GM18867 (cell line): ENCODE data around the gene ZNF578.
"Not testable (repeated sequence)": the region's sequence is repeated elsewhere in the genome, so short reads cannot be mapped to it uniquely, and the experiment has no call there.

Source experiments
- ATAC-seq: cut with Tn5 transposase; IDR thresholded peaks from one replicate; pipeline ENCODE4 v1.9.1; 2021; ENCODE audit warnings: mild to moderate bottlenecking, moderate library complexity; ENCODE audit not compliant: unreplicated experiment

Gene ZNF578

DNA sequence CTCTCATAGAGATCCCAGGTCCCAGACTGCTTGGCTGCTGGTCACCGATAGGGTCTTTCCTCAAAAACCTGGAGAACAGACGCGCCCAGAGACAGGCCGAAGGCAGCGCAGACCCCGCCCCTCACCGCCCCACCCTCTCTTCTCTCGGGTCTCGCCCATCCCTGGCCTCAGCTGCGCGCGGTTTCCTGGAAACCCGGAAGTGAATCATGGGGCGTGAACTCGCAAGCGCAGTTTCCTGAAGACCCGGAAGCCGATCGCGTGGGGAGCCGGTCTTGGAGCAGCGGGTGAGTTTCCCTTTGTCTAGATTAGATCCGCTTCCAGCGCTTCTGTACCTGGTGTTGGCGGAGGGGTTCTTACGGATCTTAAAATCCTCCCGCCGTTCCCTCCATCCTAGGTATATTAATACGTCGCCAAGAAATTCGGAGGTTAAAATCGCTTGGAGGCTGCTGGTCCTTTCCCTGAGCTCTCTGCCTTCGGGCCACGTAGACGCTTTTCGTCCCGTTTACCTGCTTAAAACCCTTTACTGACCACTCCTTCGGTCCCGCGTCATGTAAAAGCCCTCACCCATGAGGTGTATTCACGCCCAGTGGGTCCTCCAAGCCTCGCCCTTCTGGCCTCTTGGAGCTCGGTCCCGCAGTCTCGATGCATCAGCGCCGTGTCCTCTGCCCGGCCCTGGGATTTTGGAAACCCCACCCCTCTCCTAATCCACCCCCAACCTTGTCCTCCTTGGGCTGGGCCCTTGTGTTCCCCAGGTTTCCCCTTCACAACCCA is at the start of gene ZNF578:
Gene ZNF578 (plus strand): TSS at position 230 of the 771 bp plus-strand sequence. CDS start 48,293 bp downstream, outside the sequence.
- no peak for ATAC-seq

DNA sequence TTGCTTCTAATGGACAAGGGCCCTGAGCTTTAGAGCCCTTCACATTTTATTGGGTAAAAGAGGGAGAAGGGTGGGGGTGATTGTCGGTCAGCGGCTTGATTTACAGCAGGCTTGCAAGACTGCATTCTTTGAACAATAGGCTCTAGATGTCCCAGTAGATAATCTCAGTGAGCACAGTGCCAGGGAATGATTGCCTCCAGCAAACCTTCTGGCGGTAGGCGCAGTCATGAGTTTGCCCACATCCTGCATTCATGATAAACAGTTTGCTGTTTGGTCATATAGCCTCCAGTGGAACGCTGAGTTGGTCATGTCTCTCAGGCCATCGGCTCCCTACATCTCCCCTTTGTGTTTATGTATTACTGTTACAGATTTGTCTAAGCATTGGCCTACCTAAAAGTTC is 43.1 kb upstream of the ZNF578 start:
- ATAC-seq = no peak

DNA sequence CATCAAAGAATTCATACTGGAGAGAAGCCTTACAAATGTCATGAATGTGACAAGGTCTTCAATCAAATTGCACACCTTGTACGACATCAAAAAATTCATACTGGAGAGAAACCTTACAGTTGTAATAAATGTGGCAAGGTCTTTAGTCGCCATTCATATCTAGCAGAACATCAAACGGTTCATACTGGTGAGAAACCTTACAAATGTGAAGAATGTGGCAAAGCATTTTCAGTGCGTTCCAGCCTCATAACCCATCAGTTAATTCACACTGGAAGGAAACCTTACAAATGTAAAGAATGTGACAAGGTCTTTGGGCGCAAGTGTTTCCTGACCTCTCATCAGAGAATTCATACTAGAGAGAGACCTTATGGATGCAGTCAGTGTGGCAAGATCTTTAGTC is 37.6 kb upstream of the ZNF578 start:
- ATAC-seq = no peak

DNA sequence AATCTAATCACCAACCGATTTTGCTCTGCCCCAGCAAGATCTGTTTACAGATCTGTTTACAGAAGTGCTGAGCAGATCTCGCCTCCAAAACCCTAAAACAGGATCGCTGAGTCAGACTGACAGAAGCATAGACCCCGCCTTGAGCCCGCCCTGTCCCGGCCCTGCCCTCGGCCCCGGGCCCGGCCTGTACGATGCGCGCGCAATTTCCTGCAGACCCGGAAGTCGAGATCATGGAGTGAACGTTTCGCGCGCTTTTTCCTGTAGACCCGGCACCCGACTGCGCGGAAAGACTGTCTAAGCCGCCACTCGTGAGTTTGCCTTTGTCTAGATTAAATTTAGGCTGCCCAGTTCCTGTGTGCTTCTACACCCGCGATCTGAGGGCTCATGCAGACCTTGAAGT is 24.4 kb upstream of the ZNF578 start, which contains the start of gene ZNF534:
Gene ZNF534 (plus strand): TSS at position 212 of the 400 bp plus-strand sequence. CDS start 2,327 bp downstream, outside the sequence.
- no peak for ATAC-seq

DNA sequence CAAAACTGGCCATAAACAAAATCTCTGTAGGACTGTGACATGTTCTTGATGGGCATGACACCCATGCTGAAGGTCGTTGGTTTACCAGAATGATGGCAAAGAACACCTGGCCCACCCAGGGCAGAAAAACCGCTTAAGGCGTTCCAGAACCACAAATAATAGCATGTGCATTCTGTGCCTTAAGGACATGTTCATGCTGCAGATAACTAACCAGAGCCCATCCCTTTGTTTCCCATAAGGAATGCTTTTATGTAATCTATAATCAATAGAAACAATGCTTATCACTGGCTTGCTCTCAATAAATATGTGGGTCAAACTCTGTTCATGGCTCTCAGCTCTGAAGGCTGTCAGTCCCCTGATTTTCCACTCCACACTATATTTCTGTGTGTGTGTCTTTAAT is 11.2 kb upstream of the ZNF578 start:
- no peak for ATAC-seq

DNA sequence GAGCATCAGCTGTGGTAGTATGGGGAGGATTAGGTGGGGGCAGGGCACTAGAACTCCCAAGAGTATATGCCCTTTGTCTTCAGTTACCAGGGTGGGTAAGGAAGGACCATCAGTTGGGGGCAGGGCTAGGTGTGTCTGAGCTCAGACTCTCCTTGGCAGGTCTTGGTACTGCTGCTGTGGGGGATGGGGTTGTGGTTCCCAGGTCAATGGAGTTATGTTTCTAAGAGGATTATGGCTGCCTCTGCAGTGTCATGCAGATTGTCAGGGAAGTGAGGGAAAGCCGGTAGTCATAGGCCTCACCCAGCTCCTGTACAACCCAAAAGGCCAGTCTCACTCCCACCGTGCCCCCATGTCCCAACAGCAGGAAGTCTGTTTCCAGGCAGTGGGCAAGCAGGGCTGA is 8.8 kb upstream of the ZNF578 start:
- ATAC-seq = no peak

DNA sequence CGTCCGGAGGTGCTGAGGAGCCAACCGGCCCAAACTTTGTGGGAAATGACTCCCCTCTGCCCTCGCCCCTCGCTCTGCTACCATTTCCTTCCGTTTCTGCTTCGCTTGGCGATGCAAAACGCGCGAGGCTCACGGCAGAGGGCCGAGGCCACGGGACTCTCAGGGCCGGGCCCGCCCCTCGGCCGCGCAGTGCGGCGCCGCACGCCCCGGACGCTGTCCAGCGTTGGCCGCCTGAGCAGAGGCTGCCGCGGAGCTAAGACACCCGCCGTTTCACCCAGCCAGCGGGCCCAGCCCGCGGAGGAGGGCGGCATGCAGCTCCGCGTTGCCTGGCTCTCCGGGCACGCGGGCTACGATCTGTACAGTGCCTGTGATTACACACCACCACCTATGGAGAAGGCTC is 2.1 kb upstream of the ZNF578 start:
- ATAC-seq = no peak

DNA sequence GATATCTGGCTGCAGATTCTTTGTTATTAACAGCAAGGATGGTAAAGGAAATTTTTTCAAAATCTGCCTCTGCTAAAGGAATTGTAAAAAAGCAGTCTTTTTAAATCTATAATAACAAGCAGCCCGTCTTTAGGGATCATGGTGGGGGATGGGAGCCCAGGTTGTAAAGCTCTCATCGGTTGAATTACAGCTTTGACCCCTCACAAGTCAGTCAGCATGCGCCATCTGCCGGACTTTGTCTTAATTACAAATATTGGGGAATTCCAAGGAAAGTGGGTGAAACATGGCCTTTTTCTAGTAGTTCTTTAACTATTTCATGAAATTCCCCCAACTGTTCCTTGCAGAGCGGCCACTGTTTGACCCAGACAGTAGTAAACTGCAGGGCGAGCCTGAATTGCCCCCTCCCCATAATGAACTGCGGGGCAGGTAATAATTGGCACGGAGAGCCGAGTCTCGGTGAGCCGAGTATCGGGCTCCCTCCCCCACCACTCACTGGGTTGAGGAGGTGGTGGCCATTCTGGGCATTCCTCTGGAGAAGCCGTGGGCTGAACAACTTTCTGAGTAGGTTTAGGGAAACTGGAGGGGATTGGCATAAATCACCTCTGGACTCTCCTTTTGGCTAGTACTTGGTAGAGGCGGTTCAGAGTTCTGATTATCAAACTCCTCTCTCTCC is 11.6 kb downstream of the ZNF578 start:
- ATAC-seq = no peak

DNA sequence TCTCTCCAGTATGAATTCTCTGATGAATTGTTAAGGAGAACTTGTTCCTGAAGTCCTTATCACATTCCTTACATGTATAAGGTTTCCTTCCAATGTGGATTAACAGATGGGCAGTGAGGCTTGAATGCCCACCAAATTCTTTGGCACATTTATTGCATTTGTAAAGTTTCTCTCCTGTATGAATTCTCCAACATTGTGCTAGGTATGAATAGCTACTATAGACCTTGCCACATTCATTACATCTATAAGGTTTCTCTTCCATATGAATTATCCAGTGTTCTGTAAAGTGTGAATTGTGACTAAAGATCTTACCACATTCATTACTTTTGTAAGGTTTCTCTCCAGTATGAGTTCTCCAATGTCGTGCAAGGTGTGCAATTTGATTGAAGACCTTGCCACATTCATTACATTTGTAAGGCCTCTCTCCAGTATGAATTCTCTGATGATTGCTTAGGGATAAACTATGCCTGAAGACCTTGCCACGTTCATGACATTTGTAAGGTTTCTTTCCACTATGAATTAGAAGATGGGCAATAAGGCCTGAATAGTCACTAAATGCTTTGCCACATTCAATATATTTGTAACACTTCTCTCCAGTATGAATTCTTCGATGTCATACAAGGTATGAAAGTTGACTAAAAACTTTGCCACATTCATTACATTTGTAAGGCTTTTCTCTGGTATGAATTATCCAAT is 20.4 kb downstream of the ZNF578 start:
- no peak for ATAC-seq

DNA sequence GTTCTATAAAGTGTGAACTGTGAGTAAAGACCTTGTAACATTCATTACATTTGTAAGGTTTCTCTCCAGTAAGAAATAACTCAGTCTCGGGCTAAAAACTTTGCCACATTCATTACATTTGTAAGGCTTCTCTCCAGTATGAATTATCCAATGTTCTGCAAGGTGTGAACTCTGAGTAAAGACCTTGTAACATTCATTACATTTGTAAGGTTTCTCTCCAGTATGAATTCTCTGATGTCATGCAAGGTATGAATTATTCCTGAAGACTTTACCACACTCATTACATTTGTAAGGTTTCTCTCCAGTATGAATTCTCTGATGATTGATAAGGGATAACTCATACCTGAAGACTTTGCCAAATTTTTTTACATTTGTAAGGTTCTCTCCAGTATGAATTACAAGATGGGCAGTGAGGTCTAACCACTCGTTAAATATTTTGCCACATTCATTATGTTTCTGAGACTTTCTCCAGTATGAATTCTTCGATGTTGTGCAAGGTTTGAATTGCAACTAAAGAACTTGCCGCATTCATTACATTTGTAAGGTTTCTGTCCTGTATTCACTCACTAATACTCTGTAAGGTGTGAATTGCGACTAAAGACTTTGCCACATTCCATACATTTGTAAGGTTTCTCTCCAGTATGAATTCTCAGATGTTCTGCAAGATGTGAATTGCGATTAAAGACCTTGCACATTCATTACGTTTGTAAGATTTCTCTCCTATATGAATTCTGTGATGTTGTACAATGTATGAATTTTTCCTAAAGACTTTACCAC is 21.2 kb downstream of the ZNF578 start:
- ATAC-seq = no peak

DNA sequence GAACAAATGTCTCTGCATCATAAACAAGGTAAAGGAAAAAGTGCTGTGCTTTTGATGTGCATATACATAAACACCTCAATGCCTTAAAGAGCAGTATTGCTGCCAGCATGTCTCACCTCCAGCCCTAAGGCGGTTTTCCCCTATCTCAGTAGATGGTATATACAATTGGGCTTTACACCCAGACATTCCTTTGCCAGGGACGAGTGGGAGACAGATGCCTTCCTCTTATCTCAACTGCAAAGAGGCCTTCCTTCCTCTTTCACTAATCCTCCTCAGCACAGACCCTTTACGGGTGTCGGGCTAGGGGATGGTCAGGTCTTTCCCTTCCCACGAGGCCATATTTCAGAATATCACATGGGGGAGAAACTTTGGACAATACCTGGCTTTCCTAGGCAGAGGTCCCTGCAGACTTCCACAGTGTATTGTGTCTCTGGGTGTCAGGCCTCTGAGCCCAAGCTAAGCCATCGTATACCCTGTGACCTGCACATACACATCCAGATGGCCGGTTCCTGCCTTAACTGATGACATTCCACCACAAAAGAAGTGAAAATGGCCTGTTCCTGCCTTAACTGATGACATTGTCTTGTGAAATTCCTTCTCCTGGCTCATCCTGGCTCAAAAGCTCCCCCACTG is 30.9 kb downstream of the ZNF578 start:
- ATAC-seq = not testable (repeated sequence)

DNA sequence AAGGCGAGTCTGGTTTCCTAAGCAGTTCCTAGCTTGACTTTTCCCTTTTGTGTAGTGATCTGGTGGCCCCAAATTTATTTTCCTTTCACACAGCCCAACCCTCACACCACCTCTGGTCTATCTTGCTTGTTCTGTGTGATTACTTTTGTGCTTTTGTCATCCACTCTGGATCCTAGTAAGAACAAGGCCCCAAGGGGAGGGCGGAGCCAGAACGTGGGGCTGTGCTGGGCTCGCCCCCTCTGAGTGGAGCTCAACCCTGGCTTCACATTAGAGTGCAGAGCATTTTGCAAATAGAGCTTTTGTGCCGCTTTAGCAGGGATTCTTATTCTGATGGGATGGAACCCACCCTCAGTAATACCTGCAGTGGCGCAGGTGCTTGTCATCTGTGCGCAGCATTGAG is 31.7 kb downstream of the ZNF578 start:
- not testable (repeated sequence) for ATAC-seq

DNA sequence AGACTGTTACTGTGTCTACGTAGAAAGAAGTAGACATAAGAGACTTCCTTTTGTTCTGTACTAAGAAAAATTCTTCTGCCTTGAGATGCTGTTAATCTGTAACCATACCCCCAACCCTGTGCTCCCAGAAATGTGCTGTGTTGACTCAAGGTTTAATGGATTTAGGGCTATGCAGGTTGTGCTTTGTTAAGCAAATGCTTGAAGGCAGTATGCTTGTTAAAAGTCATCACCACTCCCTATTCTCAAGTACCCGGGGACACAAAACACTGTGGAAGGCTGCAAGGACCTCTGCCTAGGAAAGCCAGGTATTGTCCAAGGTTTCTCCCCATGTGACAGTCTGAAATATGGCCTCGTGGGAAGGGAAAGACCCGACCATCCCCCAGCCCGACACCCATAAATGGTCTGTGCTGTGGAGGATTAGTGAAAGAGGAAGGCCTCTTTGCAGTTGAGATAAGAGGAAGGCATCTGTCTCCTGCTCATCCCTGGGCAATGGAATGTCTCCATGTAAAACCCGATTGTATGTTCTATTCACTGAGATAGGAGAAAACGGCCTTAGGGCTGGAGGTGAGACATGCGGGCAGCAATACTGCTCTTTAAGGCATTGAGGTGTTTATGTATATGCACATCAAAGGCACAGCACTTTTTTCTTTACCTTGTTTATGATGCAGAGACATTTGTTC is 32.3 kb downstream of the ZNF578 start:
- not testable (repeated sequence) for ATAC-seq

DNA sequence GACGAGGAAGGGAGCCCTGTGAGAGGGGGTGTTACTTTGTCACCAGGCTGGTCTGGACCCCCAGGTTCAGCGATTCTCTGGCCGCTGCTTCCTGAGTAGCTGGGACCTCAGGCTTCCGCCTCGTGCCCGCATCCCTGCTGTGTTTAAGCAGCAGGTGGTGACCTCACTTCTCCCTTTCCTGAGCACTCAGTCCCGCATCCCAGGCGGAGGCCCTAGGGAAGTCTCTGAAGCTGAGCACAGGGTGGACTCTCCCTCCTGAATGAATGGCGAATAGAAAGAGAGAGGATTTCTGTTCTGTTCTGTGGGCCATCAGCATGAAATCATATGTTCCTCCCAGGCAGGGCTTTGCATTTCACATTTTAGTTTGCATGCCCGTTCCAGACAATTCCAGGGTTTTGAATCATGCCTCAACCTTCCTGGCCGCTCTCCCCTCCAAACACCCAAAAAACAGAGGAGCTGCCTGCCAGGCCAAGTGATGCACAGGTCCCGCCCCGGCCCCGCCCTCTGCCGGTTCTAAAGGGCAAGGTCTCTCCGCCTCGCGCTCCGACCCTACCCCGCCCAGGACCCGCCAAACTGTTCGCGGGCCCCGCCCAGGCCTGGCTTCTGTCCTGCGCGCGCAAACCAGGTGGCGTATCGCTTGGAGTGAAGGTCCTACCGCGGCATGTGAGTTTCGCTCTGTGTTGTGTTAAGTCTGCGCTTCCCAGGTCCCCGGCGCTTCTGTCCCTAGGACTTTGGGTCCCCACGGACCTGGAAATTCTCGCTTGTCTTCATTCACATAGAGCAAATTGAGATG is 39.0 kb downstream of the ZNF578 start:
- ATAC-seq = no peak

DNA sequence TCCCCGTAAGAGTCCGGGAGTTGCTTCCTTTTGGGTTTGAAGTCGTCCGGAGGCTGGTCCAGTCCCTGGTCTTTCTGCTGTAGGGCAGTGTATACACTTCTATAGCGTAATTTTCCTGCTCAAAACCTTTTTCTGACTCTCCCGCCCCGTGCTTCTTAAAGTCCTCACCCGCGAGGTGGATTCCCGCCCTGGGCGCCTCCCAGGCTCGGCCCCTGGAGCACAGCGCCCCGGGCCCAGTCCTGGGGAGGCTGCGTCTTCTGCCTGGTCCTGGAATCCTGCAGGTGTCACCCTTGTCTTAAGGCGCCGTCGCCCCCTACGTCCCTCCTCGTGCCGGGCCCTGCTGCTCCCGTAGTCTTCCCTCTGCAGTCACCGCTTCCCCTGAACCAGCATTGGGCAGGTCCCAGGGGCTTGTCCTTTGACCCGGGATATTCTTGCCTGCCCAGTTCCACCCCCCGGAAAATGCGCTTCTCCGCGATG is 39.7 kb downstream of the ZNF578 start:
- ATAC-seq = no peak

DNA sequence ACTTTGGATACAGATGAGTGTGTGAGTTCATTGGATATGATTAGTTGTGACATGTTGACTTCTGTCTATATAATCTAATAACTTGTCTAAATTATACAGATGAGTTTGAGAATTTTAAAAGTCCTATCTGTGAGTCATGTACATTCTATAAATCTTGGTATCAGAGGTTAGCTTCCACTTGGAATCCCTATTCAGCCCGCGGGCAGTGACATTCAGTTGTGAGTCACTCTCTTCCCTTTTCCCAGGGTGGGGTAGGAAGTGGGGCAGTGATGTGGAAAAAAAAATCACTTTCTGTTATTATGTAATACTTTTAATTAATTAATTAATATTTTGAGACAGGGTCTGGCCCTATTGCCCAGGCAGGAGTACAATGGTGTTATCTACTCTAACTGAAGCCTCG is 41.2 kb downstream of the ZNF578 start:
- ATAC-seq = no peak

DNA sequence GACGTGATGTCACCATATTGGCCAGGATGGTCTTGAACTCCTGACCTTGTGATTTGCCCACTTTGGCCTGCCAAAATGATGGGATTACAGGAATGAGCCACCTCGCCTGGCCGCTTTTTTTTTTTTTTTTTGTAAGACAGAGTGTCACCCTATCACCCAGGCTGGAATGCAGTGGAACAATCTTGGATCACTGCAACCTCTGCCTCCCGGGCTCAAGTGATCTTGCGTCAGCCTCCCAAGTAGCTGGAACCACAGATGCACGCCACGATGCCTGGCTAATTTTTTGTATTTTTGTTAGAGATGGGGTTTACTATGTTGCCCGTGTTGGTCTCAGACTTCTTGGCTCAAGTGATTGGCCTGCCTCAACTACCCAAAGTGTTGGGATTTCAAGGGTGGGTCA is 45.2 kb downstream of the ZNF578 start:
- no peak for ATAC-seq

DNA sequence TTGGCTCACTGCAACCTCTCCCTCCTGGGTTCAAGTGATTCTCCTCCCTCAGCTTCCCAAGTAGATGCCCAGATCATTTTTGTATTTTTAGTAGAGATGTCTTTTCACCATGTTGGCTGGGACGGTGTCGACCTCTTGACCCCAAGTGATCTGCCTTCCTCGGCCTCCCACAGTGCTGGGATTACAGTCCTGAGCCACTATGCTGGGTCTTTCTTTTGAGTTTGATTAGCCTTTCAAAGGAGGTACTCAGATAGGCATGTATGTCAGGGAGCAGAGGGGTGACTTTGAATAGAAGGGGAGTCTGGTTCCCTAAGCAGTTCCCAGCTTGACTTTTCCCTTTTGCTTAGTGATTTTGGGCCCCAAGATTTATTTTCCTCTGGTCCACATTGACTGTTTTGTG is 47.1 kb downstream of the ZNF578 start:
- ATAC-seq = not testable (repeated sequence)

DNA sequence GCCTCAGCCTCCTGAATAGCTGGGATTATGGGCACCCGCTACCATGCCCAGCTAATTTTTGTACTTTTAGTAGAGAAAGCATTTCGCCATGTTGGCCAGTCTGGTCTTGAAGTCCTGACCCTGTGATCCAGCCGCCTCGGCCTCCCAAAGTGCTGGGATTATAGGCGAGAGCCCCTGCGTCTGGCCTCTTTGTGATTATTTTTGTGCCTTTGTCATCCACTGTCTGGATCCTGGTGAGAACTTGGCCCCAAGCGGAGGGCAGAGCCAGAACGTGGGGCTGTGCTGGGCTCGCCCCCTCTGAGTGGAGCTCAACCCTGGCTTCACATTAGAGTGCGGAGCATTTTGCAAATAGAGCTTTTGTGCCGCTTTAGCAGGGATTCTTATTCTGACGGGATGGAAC is 47.6 kb downstream of the ZNF578 start:
- ATAC-seq = not testable (repeated sequence)
